H9 (cell line): Measurements from ENCODE around the gene LYZL4. TPM values are rescaled to one million over a fixed set of nuclear protein-coding genes. Genes with fewer than 3 reads are reported as not detected.

Source experiments
- DNase-seq: peaks from one replicate; pipeline ENCODE4 v3.0.0-alpha.2; 2017
- H2AFZ ChIP-seq: one replicate; pipeline ENCODE4 v1.6.1; 2013; ENCODE audit warnings: mild to moderate bottlenecking, low read length, control low read depth, moderate library complexity
- H2AK5ac ChIP-seq: 2 replicates; pipeline ENCODE4 v1.6.1; 2013; ENCODE audit warnings: low read length, control low read depth, mixed read lengths; ENCODE audit not compliant: insufficient read length
- H2BK120ac ChIP-seq: one replicate; pipeline ENCODE4 v1.6.1; 2013; ENCODE audit warnings: low read depth, mild to moderate bottlenecking, low read length, control low read depth, inconsistent platforms; ENCODE audit not compliant: poor library complexity, severe bottlenecking
- H2BK12ac ChIP-seq: 2 replicates; pipeline ENCODE4 v1.6.1; 2013; ENCODE audit warnings: low read length, control low read depth, mixed read lengths, low read depth; ENCODE audit not compliant: insufficient read length
- H2BK15ac ChIP-seq: 2 replicates; pipeline ENCODE4 v1.6.1; 2013; ENCODE audit warnings: low read depth, low read length, control low read depth
- H2BK20ac ChIP-seq: one replicate; pipeline ENCODE4 v1.6.1; 2013; ENCODE audit warnings: low read depth, mild to moderate bottlenecking, low read length, control low read depth, inconsistent platforms; ENCODE audit not compliant: poor library complexity, severe bottlenecking
- H2BK5ac ChIP-seq: 2 replicates; pipeline ENCODE4 v1.6.1; 2013; ENCODE audit warnings: low read length, control low read depth, mixed read lengths; ENCODE audit not compliant: insufficient read length
- H3K14ac ChIP-seq: 2 replicates; pipeline ENCODE4 v1.6.1; 2013; ENCODE audit warnings: low read length, control low read depth; ENCODE audit not compliant: insufficient read depth
- H3K18ac ChIP-seq: 2 replicates; pipeline ENCODE4 v1.6.1; 2013; ENCODE audit warnings: low read depth, mild to moderate bottlenecking, mixed read lengths, low read length, control low read depth; ENCODE audit not compliant: insufficient read length
- H3K23ac ChIP-seq: 2 replicates; pipeline ENCODE4 v1.6.1; 2013; ENCODE audit warnings: low read length, control low read depth, mixed read lengths, low read depth; ENCODE audit not compliant: insufficient read length
- H3K23me2 ChIP-seq: 2 replicates; pipeline ENCODE4 v1.6.1; 2013; ENCODE audit warnings: low read depth, mild to moderate bottlenecking, mixed read lengths, low read length, control low read depth; ENCODE audit not compliant: insufficient read length, poor library complexity, severe bottlenecking
- H3K27ac ChIP-seq: 2 replicates; pipeline ENCODE4 v1.5.1; 2013; ENCODE audit warnings: low read length, control low read depth, mixed read lengths, low read depth; ENCODE audit not compliant: insufficient read length
- H3K27me3 ChIP-seq: 2 replicates; pipeline ENCODE4 v1.6.1; 2013; ENCODE audit warnings: low read length, control low read depth, inconsistent platforms; ENCODE audit not compliant: insufficient read depth
- H3K4ac ChIP-seq: 2 replicates; pipeline ENCODE4 v1.6.1; 2013; ENCODE audit warnings: low read depth, mild to moderate bottlenecking, control low read depth, inconsistent platforms, low read length, moderate library complexity
- H3K4me1 ChIP-seq: 2 replicates; pipeline ENCODE4 v1.6.1; 2013; ENCODE audit warnings: low read length, control low read depth, inconsistent platforms; ENCODE audit not compliant: insufficient read depth
- H3K4me2 ChIP-seq: 2 replicates; pipeline ENCODE4 v1.6.1; 2013; ENCODE audit warnings: low read length, control low read depth, mixed read lengths; ENCODE audit not compliant: insufficient read length, insufficient read depth
- H3K56ac ChIP-seq: 2 replicates; pipeline ENCODE4 v1.6.1; 2013; ENCODE audit warnings: low read depth, mild to moderate bottlenecking, mixed read lengths, low read length, control low read depth; ENCODE audit not compliant: insufficient read length
- H3K79me1 ChIP-seq: 2 replicates; pipeline ENCODE4 v1.6.1; 2013; ENCODE audit warnings: low read depth, mild to moderate bottlenecking, moderate library complexity, low read length, control low read depth, inconsistent platforms; ENCODE audit not compliant: insufficient read depth, poor library complexity, severe bottlenecking
- H3K79me2 ChIP-seq: 2 replicates; pipeline ENCODE4 v1.6.1; 2013; ENCODE audit warnings: low read length, control low read depth, inconsistent platforms; ENCODE audit not compliant: insufficient read depth
- H3K9ac ChIP-seq: 2 replicates; pipeline ENCODE4 v1.6.1; 2013; ENCODE audit warnings: low read length, control low read depth, mixed read lengths; ENCODE audit not compliant: insufficient read length; ENCODE audit errors: extremely low read depth
- H3K9me3 ChIP-seq: one replicate; pipeline ENCODE4 v1.6.1; 2013; ENCODE audit warnings: low read depth, low read length, inconsistent platforms; ENCODE audit not compliant: control insufficient read depth
- H3T11ph ChIP-seq: one replicate; pipeline ENCODE4 v1.6.1; 2013; ENCODE audit warnings: mild to moderate bottlenecking, low read length, control low read depth, inconsistent platforms
- H4K20me1 ChIP-seq: one replicate; pipeline ENCODE4 v1.6.1; 2013; ENCODE audit not compliant: control insufficient read depth, insufficient read length, insufficient read depth
- H4K5ac ChIP-seq: 2 replicates; pipeline ENCODE4 v1.6.1; 2013; ENCODE audit warnings: low read depth, mild to moderate bottlenecking, mixed read lengths, low read length, control low read depth; ENCODE audit not compliant: insufficient read length
- H4K8ac ChIP-seq: replicated peaks from 2 replicates; pipeline ENCODE4 v1.6.1; 2013; ENCODE audit warnings: low read length, control low read depth, mixed read lengths, low read depth; ENCODE audit not compliant: insufficient read length
- H4K91ac ChIP-seq: 2 replicates; pipeline ENCODE4 v1.6.1; 2013; ENCODE audit warnings: low read depth, mild to moderate bottlenecking, moderate library complexity, mixed read lengths, low read length, control low read depth; ENCODE audit not compliant: insufficient read length
- H3K27ac Mint-ChIP-seq, 3 experiments: 2 replicates in 2 of 3; 3 replicates in 1 of 3; pipeline ENCODE4 v1.8.0; 2020 to 2021; ENCODE audit warnings: mixed read lengths in 3 of 3, mild to moderate bottlenecking in 1 of 3, moderate library complexity in 1 of 3
- H3K27me3 Mint-ChIP-seq: 2 replicates; pipeline ENCODE4 v1.8.0; 2021; ENCODE audit warnings: low read depth, mild to moderate bottlenecking, moderate library complexity, mixed read lengths
- H3K36me3 Mint-ChIP-seq, 3 experiments: 2 replicates in 2 of 3; 3 replicates in 1 of 3; pipeline ENCODE4 v1.8.0; 2020 to 2021; ENCODE audit warnings: low read depth in 3 of 3, mixed read lengths in 3 of 3; ENCODE audit not compliant: insufficient read depth in 1 of 3
- H3K4me1 Mint-ChIP-seq, 2 experiments: 2 replicates each; pipeline ENCODE4 v1.8.0; 2020; ENCODE audit warnings: mixed read lengths in 2 of 2
- H3K4me3 Mint-ChIP-seq, 2 experiments: 2 replicates in 1 of 2; 3 replicates in 1 of 2; pipeline ENCODE4 v1.8.0; 2020 to 2021; ENCODE audit warnings: mild to moderate bottlenecking in 2 of 2, mixed read lengths in 2 of 2, moderate library complexity in 1 of 2
- H3K9me3 Mint-ChIP-seq, 2 experiments: 2 replicates in 1 of 2; 3 replicates in 1 of 2; pipeline ENCODE4 v1.8.0; 2020; ENCODE audit warnings: mild to moderate bottlenecking in 2 of 2, mixed read lengths in 2 of 2, moderate library complexity in 1 of 2
- WGBS: extraction: QIAGEN DNeasy Blood & Tissue Kit; methylation state at CpG from one replicate; pipeline ENCODE4 v1.1.7; 2013; ENCODE audit warnings: missing lambda C conversion rate, low lambda C conversion rate, mixed read lengths; ENCODE audit not compliant: insufficient read length; ENCODE audit errors: extremely low coverage; 5-methylcytosine and 5-hydroxymethylcytosine counted together
- total RNA-seq: library from RNA; stranded (reverse); gene quantifications from 2 replicates; pipeline ENCODE4 v1.2.1, GENCODE V29; 2021
- TF ChIP-seq, protein P1 (sequence below): fragments of 200-600 bp; sonication (generic); conservative IDR thresholded peaks from 3 replicates; pipeline ENCODE4 v1.8.0; 2021; ENCODE audit warnings: antibody characterized with exemption, mild to moderate bottlenecking

The LYZL4 gene
- total RNA-seq, 1 experiment from 2014 or later = not detected

DNA sequence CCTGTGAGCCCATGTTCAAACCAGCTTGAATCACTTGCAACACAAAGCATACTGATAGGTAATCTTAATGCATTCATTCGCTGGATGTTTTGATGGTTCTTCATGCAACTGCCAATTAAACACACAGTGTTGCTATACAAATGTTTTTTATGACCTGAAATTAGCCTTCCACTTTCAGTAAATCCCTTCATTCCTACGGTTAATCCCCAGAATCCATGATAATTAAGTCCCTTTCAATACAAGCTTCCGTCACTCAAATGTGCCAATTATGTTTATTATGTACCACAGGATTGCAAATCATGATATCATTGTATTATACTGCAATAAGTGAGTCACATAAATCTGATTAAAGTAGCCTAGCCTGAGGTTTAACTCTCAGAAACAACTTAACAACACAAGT is 14.5 kb upstream of the LYZL4 start:
- H3K9me3 Mint-ChIP-seq = no peaks in the 10 kb centered on the region
- H3K27ac Mint-ChIP-seq = no peak overlapping the region
- Histone ChIP-seq H3K27ac (no peak overlapping the region), H4K91ac (no peak overlapping the region), H3K23me2 (no peaks in the 10 kb centered on the region), H3K18ac (no peak overlapping the region), H3K14ac (no peak overlapping the region), H3K27me3 (no peaks in the 10 kb centered on the region; the same call in 1 of the 2 replicates), H3K4me2 (no peak overlapping the region), H2AFZ (no peak overlapping the region), H3K4ac (no peak overlapping the region), H3K9ac (no peak overlapping the region), H2BK120ac (no peak overlapping the region), H4K8ac (no peak overlapping the region), H2BK15ac (no peak overlapping the region), H2BK12ac (no peak overlapping the region), H4K5ac (no peak overlapping the region), H2AK5ac (no peak overlapping the region), H2BK20ac (no peak overlapping the region), H4K20me1 (no peaks in the 10 kb centered on the region), H3K4me1 (no peaks in the 10 kb centered on the region), H3K79me1 (no peaks in the 10 kb centered on the region), H2BK5ac (no peak overlapping the region), H3K79me2 (no peaks in the 10 kb centered on the region), H3T11ph (no peak overlapping the region), H3K23ac (no peak overlapping the region), H3K9me3 (no peaks in the 10 kb centered on the region), H3K56ac (no peak overlapping the region)
- H3K4me3 Mint-ChIP-seq = no peak overlapping the region
- H3K27me3 Mint-ChIP-seq = peaks cover 6% of the 10 kb centered on the region
- peaks cover 3 to 7% of the 10 kb centered on the region in 2 experiments; a peak in 2 of 4 replicates for H3K4me1 Mint-ChIP-seq
- no peaks in the 10 kb centered on the region; a peak in 1 of 7 replicates for H3K36me3 Mint-ChIP-seq
- no CpG with 5 or more reads among the region's 3 CpGs for WGBS
- no peak for DNase-seq
- TF ChIP-seq, protein P1, sequence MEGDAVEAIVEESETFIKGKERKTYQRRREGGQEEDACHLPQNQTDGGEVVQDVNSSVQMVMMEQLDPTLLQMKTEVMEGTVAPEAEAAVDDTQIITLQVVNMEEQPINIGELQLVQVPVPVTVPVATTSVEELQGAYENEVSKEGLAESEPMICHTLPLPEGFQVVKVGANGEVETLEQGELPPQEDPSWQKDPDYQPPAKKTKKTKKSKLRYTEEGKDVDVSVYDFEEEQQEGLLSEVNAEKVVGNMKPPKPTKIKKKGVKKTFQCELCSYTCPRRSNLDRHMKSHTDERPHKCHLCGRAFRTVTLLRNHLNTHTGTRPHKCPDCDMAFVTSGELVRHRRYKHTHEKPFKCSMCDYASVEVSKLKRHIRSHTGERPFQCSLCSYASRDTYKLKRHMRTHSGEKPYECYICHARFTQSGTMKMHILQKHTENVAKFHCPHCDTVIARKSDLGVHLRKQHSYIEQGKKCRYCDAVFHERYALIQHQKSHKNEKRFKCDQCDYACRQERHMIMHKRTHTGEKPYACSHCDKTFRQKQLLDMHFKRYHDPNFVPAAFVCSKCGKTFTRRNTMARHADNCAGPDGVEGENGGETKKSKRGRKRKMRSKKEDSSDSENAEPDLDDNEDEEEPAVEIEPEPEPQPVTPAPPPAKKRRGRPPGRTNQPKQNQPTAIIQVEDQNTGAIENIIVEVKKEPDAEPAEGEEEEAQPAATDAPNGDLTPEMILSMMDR = no peak
